HUES64 (cell line): ENCODE results near the gene GLIS2.

Source experiments
- H3K27ac ChIP-seq: 2 replicates; pipeline ENCODE4 v1.7.0; 2013; ENCODE audit warnings: low read depth, low read length, inconsistent platforms
- H3K27me3 ChIP-seq: 2 replicates; pipeline ENCODE4 v1.6.1; 2013; ENCODE audit warnings: mild to moderate bottlenecking, low read length; ENCODE audit not compliant: insufficient read depth
- H3K36me3 ChIP-seq: 2 replicates; pipeline ENCODE4 v1.6.1; 2013; ENCODE audit warnings: mild to moderate bottlenecking, low read length; ENCODE audit not compliant: insufficient read depth
- H3K4me1 ChIP-seq: 2 replicates; pipeline ENCODE4 v1.6.1; 2013; ENCODE audit warnings: mild to moderate bottlenecking, low read length, moderate library complexity; ENCODE audit not compliant: insufficient read depth
- H3K4me3 ChIP-seq: 2 replicates; pipeline ENCODE4 v1.5.1; 2013; ENCODE audit warnings: mild to moderate bottlenecking, low read length, moderate library complexity
- H3K9ac ChIP-seq: 2 replicates; pipeline ENCODE4 v1.6.1; 2013; ENCODE audit warnings: mild to moderate bottlenecking, low read depth, low read length
- H3K9me3 ChIP-seq: 2 replicates; pipeline ENCODE4 v1.6.1; 2013; ENCODE audit warnings: low read depth, low read length; ENCODE audit not compliant: insufficient read depth
- WGBS: fragments of 150-250, 120-280 bp; methylation state at CpG from one replicate; pipeline ENCODE4 v1.1.7; 2013; ENCODE audit warnings: missing lambda C conversion rate; 5-methylcytosine and 5-hydroxymethylcytosine counted together

Gene GLIS2

GRCh38 chr16:4314532-4315185, 1.2 kb upstream of the GLIS2 start:
- H3K4me3 ChIP-seq: peak overlapping the region; percentile 61
- H3K9ac ChIP-seq: peak overlapping the region; percentile 72
- H3K27ac ChIP-seq: peak overlapping the region; percentile 62; the same call in 1 of the 2 replicates
- peaks cover 20% of the 10 kb centered on the region for H3K27me3 ChIP-seq
- H3K9me3 ChIP-seq: no peaks in the 10 kb centered on the region
- H3K36me3 ChIP-seq: no peaks in the 10 kb centered on the region
- H3K4me1 ChIP-seq: peaks cover 26% of the 10 kb centered on the region
- WGBS: 5% methylated on average over 33 of the region's 33 CpGs

- peak overlapping the region; percentile 74 for H3K4me3 ChIP-seq
- H3K27ac ChIP-seq: no peak overlapping the region
- no peaks in the 10 kb centered on the region for H3K36me3 ChIP-seq
- H3K9me3 ChIP-seq: no peaks in the 10 kb centered on the region
- peak overlapping the region; percentile 74 for H3K9ac ChIP-seq
- peaks cover 20% of the 10 kb centered on the region for H3K27me3 ChIP-seq
- under 1% methylated on average over 88 of the region's 93 CpGs for WGBS
- H3K4me1 ChIP-seq: peaks cover 23% of the 10 kb centered on the region
These were observed 419 bp downstream of the GLIS2 start for GRCh38 chr16:4316108-4316863.

GRCh38 chr16:4316864-4317531, 1.1 kb downstream of the GLIS2 start:
- H3K4me1 ChIP-seq: peaks cover 23% of the 10 kb centered on the region

GRCh38 chr16:4317532-4318450, 1.9 kb downstream of the GLIS2 start:
- H3K9me3 ChIP-seq: no peaks in the 10 kb centered on the region
- H3K4me3 ChIP-seq: peak overlapping the region; percentile 33
- no peak overlapping the region for H3K9ac ChIP-seq
- H3K36me3 ChIP-seq: no peaks in the 10 kb centered on the region
- H3K27ac ChIP-seq: peak overlapping the region; percentile 25; the same call in 1 of the 2 replicates
- 61% methylated on average over 12 of the region's 12 CpGs for WGBS
- H3K27me3 ChIP-seq: peaks cover 20% of the 10 kb centered on the region
- H3K4me1 ChIP-seq: peaks cover 23% of the 10 kb centered on the region

More at GRCh38 chr16:4316864-4317531, 1.1 kb downstream of the GLIS2 start:
- 27% methylated on average over 20 of the region's 20 CpGs for WGBS
- H3K27ac ChIP-seq: no peak overlapping the region
- H3K9ac ChIP-seq: peak overlapping the region; percentile 74
- H3K4me3 ChIP-seq: peak overlapping the region; percentile 74
- H3K27me3 ChIP-seq: peaks cover 20% of the 10 kb centered on the region
- no peaks in the 10 kb centered on the region for H3K9me3 ChIP-seq
- no peaks in the 10 kb centered on the region for H3K36me3 ChIP-seq

- no peak overlapping the region for H3K9ac ChIP-seq
- WGBS: 65% methylated on average over 13 of the region's 13 CpGs
- no peaks in the 10 kb centered on the region for H3K9me3 ChIP-seq
- H3K27me3 ChIP-seq: peaks cover 17% of the 10 kb centered on the region
- H3K27ac ChIP-seq: peak overlapping the region; percentile 25; the same call in 1 of the 2 replicates
- peaks cover 25% of the 10 kb centered on the region for H3K4me1 ChIP-seq
- no peak overlapping the region for H3K4me3 ChIP-seq
- H3K36me3 ChIP-seq: no peaks in the 10 kb centered on the region
These were observed 2.6 kb downstream of the GLIS2 start for GRCh38 chr16:4318451-4318910.

- Histone ChIP-seq H3K36me3 (no peaks in the 10 kb centered on the region), H3K9me3 (no peaks in the 10 kb centered on the region), H3K27ac (no peak overlapping the region), H3K4me1 (peaks cover 30% of the 10 kb centered on the region), H3K4me3 (no peak overlapping the region), H3K9ac (no peak overlapping the region), H3K27me3 (peaks cover 12% of the 10 kb centered on the region)
- WGBS: 88% methylated on average over 5 of the region's 5 CpGs
These were observed 3.1 kb downstream of the GLIS2 start for GRCh38 chr16:4318967-4319366.

- no peak overlapping the region for H3K4me3 ChIP-seq
- no peak overlapping the region for H3K9ac ChIP-seq
- peaks cover 35% of the 10 kb centered on the region for H3K4me1 ChIP-seq
These were observed 3.9 kb downstream of the GLIS2 start for GRCh38 chr16:4319454-4320421.

GRCh38 chr16:4320571-4321137, 4.8 kb downstream of the GLIS2 start:
- 88% methylated on average over 16 of the region's 16 CpGs for WGBS
- no peaks in the 10 kb centered on the region for H3K27me3 ChIP-seq
- no peaks in the 10 kb centered on the region for H3K9me3 ChIP-seq
- no peaks in the 10 kb centered on the region for H3K36me3 ChIP-seq
- H3K4me3 ChIP-seq: no peak overlapping the region
- H3K4me1 ChIP-seq: peaks cover 35% of the 10 kb centered on the region
- H3K9ac ChIP-seq: no peak overlapping the region
- no peak overlapping the region for H3K27ac ChIP-seq

More at GRCh38 chr16:4319454-4320421, 3.9 kb downstream of the GLIS2 start:
- Histone ChIP-seq H3K36me3 (no peaks in the 10 kb centered on the region), H3K27me3 (peaks cover 5% of the 10 kb centered on the region), H3K9me3 (no peaks in the 10 kb centered on the region), H3K27ac (no peak overlapping the region)
- 79% methylated on average over 37 of the region's 37 CpGs for WGBS

- Histone ChIP-seq H3K4me3 (no peak overlapping the region), H3K9ac (no peak overlapping the region), H3K27ac (no peak overlapping the region), H3K4me1 (peaks cover 35% of the 10 kb centered on the region), H3K27me3 (no peaks in the 10 kb centered on the region), H3K9me3 (no peaks in the 10 kb centered on the region), H3K36me3 (no peaks in the 10 kb centered on the region)
- 91% methylated on average over 19 of the region's 19 CpGs for WGBS
These were observed 5.6 kb downstream of the GLIS2 start for GRCh38 chr16:4321286-4322120.
